Endothelial cell of umbilical vein (primary cell): ENCODE results near the gene APP. TPM values are rescaled to one million over a fixed set of nuclear protein-coding genes. Genes with fewer than 3 reads are reported as not detected.

Experiments used
- BruUV-seq: library from RNA; stranded (reverse); fragments of 400-500 nt; replicated peaks from 2 replicates; lab custom pipeline; 2021; lab: Mats Ljungman, UMichigan
- CTCF ChIA-PET: fragments of 300-600, 350-600 bp; sonication (Branson Sonifier 250); formaldehyde crosslinking; loops from one replicate; lab custom pipeline; 2021; ENCODE audit warnings: antibody characterized with exemption, inconsistent platforms; lab: Charles Lee
- POLR2A ChIA-PET: fragments of 300-600, 350-600 bp; sonication (Branson Sonifier 250); formaldehyde crosslinking; loops from one replicate; lab custom pipeline; 2021; ENCODE audit warnings: antibody characterized with exemption, inconsistent platforms; lab: Charles Lee
- DNase-seq: peaks from one replicate; pipeline ENCODE4 v3.0.0-alpha.2; 2011; ENCODE audit warnings: low read depth, low spot score
- FAIRE-seq: peaks from 2 replicates; lab custom pipeline; 2011; peaks lifted over from hg19 to GRCh38; lab: Jason Lieb, UNC
- H2AFZ ChIP-seq: 2 replicates; pipeline ENCODE4 v1.6.0; 2012; ENCODE audit warnings: low read depth, low read length, control low read depth, inconsistent platforms
- H3K27ac ChIP-seq: 2 replicates; pipeline ENCODE4 v1.5.1; 2011; ENCODE audit warnings: low read depth, mild to moderate bottlenecking, control low read depth, low read length, moderate library complexity; ENCODE audit not compliant: insufficient read depth
- H3K27me3 ChIP-seq, 2 experiments: 2 replicates each; pipeline versions ENCODE4 v1.6.0 to v1.6.1; 2011; ENCODE audit warnings: low read length in 2 of 2, mixed read lengths in 1 of 2; ENCODE audit not compliant: control insufficient read depth in 2 of 2, insufficient read depth in 2 of 2
- H3K36me3 ChIP-seq, 2 experiments: 2 replicates in 1 of 2; 3 replicates in 1 of 2; pipeline ENCODE4 v1.5.1; 2011; ENCODE audit warnings: low read length in 2 of 2, mild to moderate bottlenecking in 1 of 2, moderate library complexity in 1 of 2; ENCODE audit not compliant: control insufficient read depth in 2 of 2, insufficient read depth in 2 of 2; ENCODE audit errors: extremely low read depth in 1 of 2
- H3K4me1 ChIP-seq: 3 replicates; pipeline ENCODE4 v1.5.1; 2011; ENCODE audit warnings: mild to moderate bottlenecking, low read length; ENCODE audit not compliant: control insufficient read depth, insufficient read depth; ENCODE audit errors: extremely low read depth
- H3K4me2 ChIP-seq: 2 replicates; pipeline ENCODE4 v1.6.1; 2011; ENCODE audit warnings: low read length, control low read depth, mixed read lengths; ENCODE audit not compliant: insufficient read depth
- H3K4me3 ChIP-seq, 3 experiments: fragments of 200-600 bp in 1 of 3; sonication (generic), shearing (Covaris generic) in 1 of 3; replicated peaks in 1 of 3; 2 replicates each; pipeline ENCODE4 v1.5.1; 2011 to 2016; ENCODE audit warnings: control low read depth in 3 of 3, low read length in 3 of 3, mild to moderate bottlenecking in 2 of 3, inconsistent platforms in 1 of 3, low read depth in 1 of 3, moderate library complexity in 1 of 3; ENCODE audit not compliant: insufficient read depth in 1 of 3
- H3K79me2 ChIP-seq: 2 replicates; pipeline ENCODE4 v1.6.0; 2012; ENCODE audit warnings: low read length, inconsistent platforms; ENCODE audit not compliant: control insufficient read depth, insufficient read depth
- H3K9ac ChIP-seq: replicated peaks from 2 replicates; pipeline ENCODE3; 2011; ENCODE audit warnings: low read length, control low read depth; ENCODE audit not compliant: insufficient read depth; ENCODE audit errors: extremely low read depth
- H3K9me1 ChIP-seq: replicated peaks from 3 replicates; pipeline ENCODE4 v1.6.0; 2011; ENCODE audit warnings: mild to moderate bottlenecking, low read length; ENCODE audit not compliant: control insufficient read depth, insufficient read depth; ENCODE audit errors: extremely low read depth
- H3K9me3 ChIP-seq: replicated peaks from 2 replicates; pipeline ENCODE4 v1.5.1; 2012; ENCODE audit warnings: low read length, inconsistent platforms; ENCODE audit not compliant: control insufficient read depth, insufficient read depth
- H4K20me1 ChIP-seq: replicated peaks from 2 replicates; pipeline ENCODE3; 2011; ENCODE audit warnings: mild to moderate bottlenecking, low read length; ENCODE audit not compliant: control insufficient read depth, insufficient read depth; ENCODE audit errors: extremely low read depth
- CTCF ChIP-seq, 2 donors: IDR thresholded peaks; 1 replicate in 1 of 2; 2 replicates in 1 of 2; pipeline ENCODE4 v1.5.1; 2011; ENCODE audit warnings: low read length in 2 of 2, mild to moderate bottlenecking in 2 of 2, moderate library complexity in 2 of 2, control low read depth in 1 of 2, inconsistent platforms in 1 of 2, low read depth in 1 of 2; ENCODE audit not compliant: insufficient read depth in 1 of 2; ENCODE audit errors: extremely low read depth in 1 of 2
- EZH2 ChIP-seq: IDR thresholded peaks from 2 replicates; pipeline ENCODE4 v1.6.1; 2012; ENCODE audit warnings: borderline replicate concordance, low read depth, mild to moderate bottlenecking, moderate library complexity, low read length, inconsistent platforms; ENCODE audit not compliant: severe bottlenecking
- FOS ChIP-seq: IDR thresholded peaks from 2 replicates; pipeline ENCODE4 v1.6.1; 2011; ENCODE audit warnings: mild to moderate bottlenecking, low read length, moderate library complexity, borderline replicate concordance; ENCODE audit not compliant: insufficient read depth
- GATA2 ChIP-seq: IDR thresholded peaks from 2 replicates; pipeline ENCODE4 v1.7.0; 2011; ENCODE audit warnings: low read depth, mild to moderate bottlenecking, moderate library complexity, mixed read lengths, low read length; ENCODE audit not compliant: insufficient read length, insufficient read depth
- JUN ChIP-seq: IDR thresholded peaks from 2 replicates; pipeline ENCODE4 v1.6.1; 2011; ENCODE audit warnings: borderline replicate concordance, low read depth; ENCODE audit not compliant: insufficient read length, insufficient read depth
- MAX ChIP-seq: IDR thresholded peaks from 2 replicates; pipeline ENCODE4 v1.6.1; 2011; ENCODE audit not compliant: insufficient read depth, insufficient read length
- MYC ChIP-seq: IDR thresholded peaks from one replicate; pipeline ENCODE4 v1.6.1; 2011; ENCODE audit warnings: mild to moderate bottlenecking, low read depth, low read length
- POLR2A ChIP-seq: IDR thresholded peaks from 2 replicates; pipeline ENCODE4 v1.6.1; 2012; ENCODE audit warnings: low read depth, mild to moderate bottlenecking, control low read depth, low read length
- POLR2AphosphoS5 ChIP-seq: IDR thresholded peaks from 2 replicates; pipeline ENCODE4 v1.6.1; 2012; ENCODE audit warnings: low read depth, mild to moderate bottlenecking, control low read depth, low read length, moderate library complexity; ENCODE audit not compliant: insufficient read depth
- dilution Hi-C: fragments of 300-500 bp; cut with MboI; formaldehyde crosslinking; loops from one replicate; pipeline ENCODE4 v1.15.0; 2019; ENCODE audit warnings: low sequenced_read_pairs; ENCODE audit not compliant: extremely low pct_ligation_motif_present
- intact Hi-C: fragments of 100-400 bp; cut with micrococcal nuclease; formaldehyde crosslinking; loops from one replicate; pipeline ENCODE4 v1.10.0; 2022
- polyA plus RNA-seq, 4 experiments: library from polyadenylated mRNA; depleted of rRNA in 3 of 4; stranded (reverse) in 3 of 4; unstranded in 1 of 4; fragments of >200 nt; gene quantifications; 2 replicates each; pipeline versions ENCODE4 v1.2.1 to v1.2.3, GENCODE V29; 2011 to 2012; ENCODE audit warnings: missing spikeins in 1 of 4
- total RNA-seq: library from RNA; stranded (reverse); gene quantifications from 2 replicates; pipeline ENCODE4 v1.2.3, GENCODE V29; 2021

Gene APP
- total and polyA plus RNA-seq, 2 donors (not counting 3 experiments of a cell fraction or from before 2014, with no cell fraction given), result 914 to 928 TPM

- Histone ChIP-seq H3K4me1 (no peaks in the 10 kb centered on the region), H3K9me3 (no peaks in the 10 kb centered on the region), H3K27ac (no peak overlapping the region), H3K79me2 (no peaks in the 10 kb centered on the region), H3K27me3 (no peaks in the 10 kb centered on the region), H3K36me3 (no peaks in the 10 kb centered on the region), H3K9ac (no peak overlapping the region), H3K9me1 (no peaks in the 10 kb centered on the region), H3K4me2 (no peak overlapping the region), H3K4me3 (no peak overlapping the region), H4K20me1 (no peaks in the 10 kb centered on the region), H2AFZ (no peak overlapping the region)
- FAIRE-seq (no peak), DNase-seq (no peak)
- CTCF ChIA-PET, result no interaction called here
- no TSS peak for BruUV-seq
- intact Hi-C loops, result no loop called here
- POLR2A ChIA-PET, result no interaction called here
- dilution Hi-C loops, result no loop called here
- no peak for TF ChIP-seq FOS
- TF ChIP-seq POLR2A, result no peak
- TF ChIP-seq GATA2, result no peak
- TF ChIP-seq EZH2, result no peak
- no peak for TF ChIP-seq MAX
- no peak for TF ChIP-seq POLR2AphosphoS5
- TF ChIP-seq JUN, result no peak
- TF ChIP-seq CTCF (IDR thresholded peaks at IDR 0.05; ENCODE audit: extremely low read depth in 1 of 2, insufficient read depth in 1 of 2, low read depth in 1 of 2, low read length in 2 of 2), result no peak
- no peak for TF ChIP-seq MYC
Observed at GRCh38 chr21:25834381-25834780, 336.2 kb downstream of the APP start.
